CD4-positive, alpha-beta T cell treated with Interleukin-4 for 1 hour (primary cell): ENCODE results near the gene IFIT3.
"Not testable (repeated sequence)": the region's sequence is repeated elsewhere in the genome, so short reads cannot be mapped to it uniquely, and the experiment has no call there.

Experiments used
- DNase-seq, 2 donors: peaks; one replicate each; pipeline ENCODE4 v3.0.0-alpha.2; 2020 to 2022

Gene IFIT3

DNA sequence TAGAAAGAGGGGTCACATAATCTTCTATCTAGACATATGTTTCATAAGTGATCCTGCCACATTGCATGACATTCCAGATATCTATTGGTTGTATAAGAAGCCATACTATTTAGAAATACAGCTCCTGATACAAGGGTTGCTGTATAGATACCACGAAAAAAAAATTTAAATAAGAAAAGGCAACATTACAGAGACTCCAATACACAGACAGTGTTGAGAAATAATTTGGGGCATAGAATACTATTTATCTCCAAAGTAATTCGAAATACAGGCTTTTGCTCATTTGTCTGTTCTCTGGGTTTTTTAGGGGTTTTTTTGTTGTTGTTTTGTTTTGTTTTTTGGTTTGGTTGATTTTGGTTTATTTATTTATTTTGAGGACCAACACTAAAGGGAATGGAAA lies 23.4 kb upstream of the IFIT3 start:
- no peak for DNase-seq

DNA sequence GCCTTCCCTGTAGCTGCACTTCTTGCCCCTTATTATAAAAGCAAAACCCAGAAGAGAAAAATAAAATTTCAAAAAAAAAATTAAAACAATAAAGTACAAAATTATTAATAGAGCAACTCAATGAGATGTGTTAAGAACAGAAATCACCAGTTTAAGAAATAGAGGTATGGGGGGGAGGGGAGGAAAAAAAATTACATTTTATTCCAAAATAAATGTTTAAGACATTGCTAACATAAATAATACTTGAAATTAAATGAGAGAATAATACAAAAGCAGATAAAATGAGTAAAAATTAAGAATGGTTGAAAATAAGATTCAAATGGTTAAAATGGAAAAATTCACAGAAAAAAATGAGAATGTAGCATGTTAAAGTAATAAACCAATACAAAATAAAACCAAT lies 22.9 kb upstream of the IFIT3 start:
- no peak for DNase-seq

GRCh38 chr10:89305766-89306433 lies 21.9 kb upstream of the IFIT3 start:
- DNase-seq, result no peak

GRCh38 chr10:89306434-89307268 lies 21.1 kb upstream of the IFIT3 start:
- DNase-seq, result no peak

DNA sequence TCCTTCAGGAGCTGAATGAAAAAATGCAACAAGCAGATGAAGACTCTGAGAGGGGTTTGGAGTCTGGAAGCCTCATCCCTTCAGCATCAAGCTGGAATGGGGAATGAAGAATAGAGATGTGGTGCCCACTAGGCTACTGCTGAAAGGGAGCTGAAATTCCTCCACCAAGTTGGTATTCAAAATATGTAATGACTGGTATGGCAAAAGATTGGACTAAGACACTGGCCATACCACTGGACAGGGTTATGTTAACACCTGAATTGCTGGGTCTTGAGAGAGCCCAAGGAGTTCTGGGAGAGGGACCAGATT lies 20.6 kb upstream of the IFIT3 start:
- no peak for DNase-seq

- no peak for DNase-seq
These were observed 19.5 kb upstream of the IFIT3 start for GRCh38 chr10:89308266-89308665.

DNA sequence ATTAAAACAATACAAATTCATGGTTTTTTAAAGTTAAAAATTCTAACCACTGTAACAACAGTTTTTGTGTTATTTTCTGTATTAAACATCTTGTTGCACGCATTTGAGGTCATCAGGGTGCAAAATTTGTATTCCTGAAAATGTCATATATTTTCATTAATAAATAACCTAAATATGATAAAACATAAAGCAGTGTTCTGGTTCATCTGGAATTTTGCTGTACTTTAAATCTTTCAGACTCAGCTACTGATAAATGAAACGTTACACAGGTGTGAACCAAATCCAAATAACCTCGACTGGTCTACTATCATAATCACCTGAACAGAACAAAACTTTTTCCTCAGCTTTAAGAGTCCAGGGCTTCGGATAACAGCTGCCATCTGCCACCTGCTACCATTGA lies 19.1 kb upstream of the IFIT3 start:
- DNase-seq, result no peak

DNA sequence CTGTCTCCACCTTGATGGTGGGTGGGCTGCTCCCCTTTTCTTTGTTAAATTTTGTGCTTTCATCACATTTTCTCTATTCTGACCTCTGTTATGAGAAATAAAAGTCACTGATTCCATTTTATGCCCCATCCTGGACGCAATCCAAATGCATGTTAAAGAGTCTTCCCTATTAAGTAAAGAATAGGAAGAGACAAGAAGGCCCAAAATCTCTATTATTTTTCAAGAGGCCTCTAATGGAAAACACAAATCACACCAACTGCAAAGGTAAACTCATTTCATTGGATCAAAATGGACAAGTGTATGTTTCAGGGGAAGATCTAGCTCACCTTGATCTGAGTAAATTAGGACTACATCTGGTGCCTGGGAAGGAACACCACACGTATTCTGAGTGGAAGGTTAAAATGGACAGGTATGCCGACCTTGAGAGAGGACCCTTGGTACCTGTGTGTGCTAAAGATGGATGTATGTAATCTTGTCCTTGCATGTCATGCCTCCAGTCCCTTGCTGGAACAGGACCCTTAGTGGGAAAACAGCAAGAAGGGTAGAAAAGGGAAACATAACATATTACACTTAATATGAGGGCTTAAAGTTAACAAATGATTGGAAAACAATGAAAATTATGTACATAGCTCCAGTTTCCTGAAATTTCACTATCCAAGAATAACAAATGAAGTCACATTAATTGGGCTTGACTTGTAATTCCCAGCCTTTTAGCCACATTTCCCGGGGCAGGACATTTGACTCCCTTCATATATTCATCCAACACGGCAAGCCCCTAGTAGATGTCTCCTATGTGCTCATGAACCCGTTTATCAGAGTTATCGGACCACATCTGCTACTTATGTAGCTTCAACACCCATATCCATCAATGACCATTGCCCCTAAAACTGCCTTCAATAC lies 18.4 kb upstream of the IFIT3 start:
- DNase-seq, result no peak

DNA sequence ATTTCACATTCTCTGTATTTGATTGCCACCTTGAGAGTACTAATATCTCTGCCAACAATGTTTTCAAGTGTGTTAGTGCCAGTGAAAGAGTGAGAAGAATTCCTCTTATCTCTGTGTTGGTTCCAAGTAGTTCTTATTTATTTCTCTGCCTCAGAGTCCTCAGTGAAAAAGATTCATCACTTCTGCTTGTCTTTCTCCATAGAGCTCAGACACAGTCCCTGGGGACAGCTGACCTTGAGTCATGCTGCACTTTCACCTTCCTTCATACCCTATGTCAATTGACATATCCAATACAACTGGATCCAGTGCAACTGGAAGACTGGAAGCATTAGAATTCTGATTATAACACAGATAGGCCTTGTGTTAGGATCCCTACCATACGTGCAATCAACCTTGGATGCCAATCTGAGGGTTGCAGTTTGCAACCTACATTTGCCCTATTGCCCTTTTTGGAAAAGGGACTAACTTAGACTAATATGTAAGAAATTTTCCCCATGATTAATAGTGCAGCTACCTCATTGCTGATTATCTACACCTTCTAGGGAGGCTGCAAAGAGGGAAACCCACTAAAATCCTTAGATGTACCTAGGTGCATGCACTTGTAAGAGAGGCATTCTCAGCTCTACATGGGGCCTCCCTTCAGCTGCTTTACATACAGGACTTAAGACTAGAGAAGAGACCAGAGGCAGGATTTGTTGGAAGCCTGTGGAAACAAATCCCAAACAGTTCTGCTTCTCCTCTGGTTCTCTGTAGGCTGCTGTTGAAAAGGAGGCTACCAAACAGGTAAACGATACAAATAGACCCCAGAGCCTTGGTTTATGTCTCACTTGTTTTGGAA lies 17.5 kb upstream of the IFIT3 start:
- DNase-seq, result no peak

DNA sequence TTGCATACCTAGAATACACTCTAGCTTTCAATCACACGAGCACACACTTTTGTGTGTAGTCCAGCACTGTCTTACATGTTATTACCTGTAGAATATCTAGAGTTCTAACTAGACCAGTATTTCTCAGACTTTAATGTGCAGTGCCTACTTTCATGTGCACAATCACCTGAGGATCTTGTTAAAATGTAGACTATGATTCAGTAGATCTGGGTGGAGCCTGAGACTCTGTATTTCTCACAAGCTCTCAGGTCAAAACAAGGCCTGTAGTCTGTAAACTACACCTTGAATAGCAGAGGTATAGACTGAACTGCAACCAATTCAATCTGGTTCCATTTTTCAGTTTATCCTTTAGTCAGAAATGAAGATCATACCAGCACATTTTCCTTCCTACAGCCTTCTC lies 14.8 kb upstream of the IFIT3 start:
- DNase-seq, result no peak

- no peak for DNase-seq
These were observed 13.1 kb upstream of the IFIT3 start for GRCh38 chr10:89314676-89315075.

DNA sequence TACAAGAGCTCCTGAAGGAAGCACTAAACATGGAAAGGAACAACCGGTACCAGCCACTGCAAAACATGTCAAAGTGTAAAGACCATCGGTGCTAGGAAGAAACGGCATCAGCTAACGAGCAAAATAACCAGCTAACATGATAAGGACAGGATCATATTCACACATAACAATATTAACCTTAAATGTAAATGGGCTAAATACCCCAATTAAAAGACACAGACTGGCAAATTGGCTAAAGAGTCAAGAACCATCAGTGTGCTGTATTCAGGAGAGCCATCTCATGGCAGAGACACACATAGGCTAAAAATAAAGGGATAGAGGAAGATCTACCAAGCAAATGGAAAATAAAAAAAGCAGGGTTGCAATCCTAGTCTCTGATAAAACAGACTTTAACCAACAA lies 9.8 kb upstream of the IFIT3 start:
- DNase-seq, result not testable (repeated sequence)

- DNase-seq, result not testable (repeated sequence)
These were observed 2.7 kb upstream of the IFIT3 start for GRCh38 chr10:89325081-89325480.

DNA sequence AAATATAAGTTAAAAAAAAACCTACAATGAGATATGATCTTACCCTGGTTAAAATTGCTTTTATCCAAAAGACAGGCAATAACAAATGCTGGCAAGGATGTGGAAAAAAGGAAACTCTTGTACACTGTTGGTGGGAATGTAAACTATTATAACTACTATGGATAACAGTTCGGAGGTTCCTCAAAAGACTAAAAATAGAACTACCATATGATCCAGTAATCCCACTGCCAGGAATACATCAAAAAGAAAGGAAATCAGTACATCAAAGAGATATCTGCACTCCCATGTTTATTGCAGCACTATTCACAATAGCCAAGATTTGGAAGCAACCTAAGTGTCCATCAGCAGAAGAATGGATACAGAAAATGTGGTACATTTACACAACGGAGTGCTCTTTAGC lies 1.9 kb upstream of the IFIT3 start:
- not testable (repeated sequence) for DNase-seq

DNA sequence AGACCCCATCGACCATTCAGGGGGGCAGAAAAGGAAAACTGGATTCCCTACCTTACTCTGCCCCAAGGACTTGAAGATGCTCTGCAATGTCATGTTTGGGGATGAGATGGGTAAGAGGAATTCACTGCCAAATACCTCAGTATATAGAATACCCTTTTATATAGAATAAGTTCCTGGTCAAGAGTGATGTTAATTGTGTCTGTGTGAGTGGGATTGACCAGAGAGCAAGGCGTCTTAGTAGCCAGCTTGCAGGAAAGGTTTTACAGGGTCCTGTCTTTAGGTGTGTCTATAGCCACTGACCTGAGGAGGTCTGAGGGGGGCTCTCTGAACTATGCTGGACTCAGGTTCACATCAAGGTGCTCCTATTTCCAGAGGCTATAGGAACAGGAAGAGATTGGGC lies 1.4 kb downstream of the IFIT3 start:
- no peak for DNase-seq

DNA sequence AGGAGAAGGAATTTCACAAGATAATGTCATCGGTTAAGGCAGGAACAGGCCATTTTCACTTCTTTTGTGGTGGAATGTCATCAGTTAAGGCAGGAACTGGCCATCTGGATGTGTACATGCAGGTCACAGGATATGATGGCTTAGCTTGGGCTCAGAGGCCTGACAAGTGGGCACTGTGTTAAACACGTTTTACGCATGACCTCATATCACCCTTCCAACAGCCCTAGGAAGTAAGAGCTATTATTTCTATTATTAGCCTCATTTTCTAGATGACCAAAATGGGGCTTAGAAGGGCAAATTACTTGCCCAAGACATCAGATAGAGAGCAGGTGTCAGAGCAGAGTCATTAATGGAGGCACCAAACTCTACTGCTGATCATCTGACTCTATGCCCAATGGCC lies 2.2 kb downstream of the IFIT3 start:
- not testable (repeated sequence) for DNase-seq

- DNase-seq, result no peak
These were observed 2.9 kb downstream of the IFIT3 start for GRCh38 chr10:89330537-89331212.

DNA sequence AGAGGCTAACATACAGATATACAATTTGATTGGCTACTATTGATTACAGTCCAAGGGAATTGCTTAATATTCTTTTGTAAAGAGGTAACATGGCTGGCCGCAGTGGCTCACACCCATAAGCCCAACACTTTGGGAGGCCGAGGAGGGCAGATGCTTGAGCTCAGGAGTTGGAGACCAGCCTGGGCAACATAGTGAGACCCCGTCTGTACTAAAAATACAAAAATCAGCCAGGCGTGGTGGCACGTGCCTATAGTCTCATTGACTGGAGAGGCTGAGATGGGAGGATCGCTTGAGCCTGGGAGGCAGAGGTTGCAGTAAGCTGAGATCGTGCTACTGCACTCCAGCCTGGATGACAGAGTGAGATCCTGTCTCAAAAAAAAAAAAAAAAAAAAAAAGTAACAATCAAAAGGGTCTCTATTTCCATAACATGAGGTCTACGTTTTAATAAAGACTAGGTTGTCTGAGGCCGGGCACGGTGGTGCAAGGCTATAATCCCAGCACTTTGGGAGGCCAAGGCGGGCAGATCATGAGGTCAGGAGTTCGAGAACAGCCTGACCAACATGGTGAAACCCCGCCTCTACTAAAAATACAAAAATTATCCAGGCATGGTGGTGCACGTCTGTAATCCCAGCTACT lies 3.8 kb downstream of the IFIT3 start:
- not testable (repeated sequence) for DNase-seq

GRCh38 chr10:89332123-89332633 lies 4.4 kb downstream of the IFIT3 start:
- peak; percentile 20 to 72 for DNase-seq

GRCh38 chr10:89335226-89335625 lies 7.4 kb downstream of the IFIT3 start:
- no peak for DNase-seq

DNA sequence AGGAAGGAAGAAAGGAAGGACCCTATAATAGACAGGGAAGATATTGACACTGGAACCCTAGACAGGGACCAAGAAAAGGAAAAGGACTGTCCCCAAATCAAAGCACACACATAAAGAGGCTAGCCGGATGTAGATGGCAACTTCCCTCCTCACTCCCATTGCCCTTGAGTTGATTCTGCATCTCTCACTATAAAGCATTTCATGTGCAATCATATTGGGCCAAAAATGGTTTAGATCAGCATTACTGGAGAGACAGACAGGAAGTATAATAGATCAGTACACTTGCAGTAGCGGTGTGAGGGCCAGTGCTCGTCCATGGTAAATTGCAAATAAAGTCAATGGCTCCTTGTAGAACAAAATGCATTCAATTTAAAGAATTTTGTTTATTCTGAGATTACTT lies 8.4 kb downstream of the IFIT3 start:
- no peak for DNase-seq
